Right lobe of liver (tissue), 4 donors: ENCODE measurements around the gene S100A7.

Source experiments
- CTCF ChIP-seq, 4 donors: fragments of 200-600 bp in 3 of 4; fragments of 450-650 bp in 1 of 4; IDR thresholded peaks; one replicate each; pipeline versions ENCODE4 v1.5.1 to v1.8.0; 2016 to 2022; ENCODE audit warnings: antibody characterized with exemption in 4 of 4, mild to moderate bottlenecking in 2 of 4
- POLR2A ChIP-seq: fragments of 450-650 bp; IDR thresholded peaks from one replicate; pipeline ENCODE4 v1.6.1; 2017; ENCODE audit warnings: antibody characterized with exemption, mild to moderate bottlenecking
- donor health status: DM: no; HTN: no; CAD: no.
- donor health status: DM: no; HTN: no; CAD: no.
- donor health status: DM: no; HTN: yes; CAD: no.

- TF ChIP-seq CTCF (IDR thresholded peaks at IDR 0.05) (no peak), POLR2A (no peak)
These were observed 31.7 kb downstream of the S100A7 start for GRCh38 chr1:153428791-153429190.
